Activated CD4-positive, CD25-positive, alpha-beta regulatory T cell treated with anti-CD3 and anti-CD28 coated beads, Interleukin-2, amount 50 U/mL, for 16 hours (primary cell): ENCODE measurements around the gene AKAP8.
A peak's percentile ranks its signal among the peaks of the same experiment; 100 is the strongest.
"Not testable (repeated sequence)": the region's sequence is repeated elsewhere in the genome, so short reads cannot be mapped to it uniquely, and the experiment has no call there.

Experiments
- DNase-seq: peaks from one replicate; pipeline ENCODE4 v3.0.0-alpha.2; 2020; ENCODE audit warnings: low read depth, low spot score

AKAP8 gene

DNA sequence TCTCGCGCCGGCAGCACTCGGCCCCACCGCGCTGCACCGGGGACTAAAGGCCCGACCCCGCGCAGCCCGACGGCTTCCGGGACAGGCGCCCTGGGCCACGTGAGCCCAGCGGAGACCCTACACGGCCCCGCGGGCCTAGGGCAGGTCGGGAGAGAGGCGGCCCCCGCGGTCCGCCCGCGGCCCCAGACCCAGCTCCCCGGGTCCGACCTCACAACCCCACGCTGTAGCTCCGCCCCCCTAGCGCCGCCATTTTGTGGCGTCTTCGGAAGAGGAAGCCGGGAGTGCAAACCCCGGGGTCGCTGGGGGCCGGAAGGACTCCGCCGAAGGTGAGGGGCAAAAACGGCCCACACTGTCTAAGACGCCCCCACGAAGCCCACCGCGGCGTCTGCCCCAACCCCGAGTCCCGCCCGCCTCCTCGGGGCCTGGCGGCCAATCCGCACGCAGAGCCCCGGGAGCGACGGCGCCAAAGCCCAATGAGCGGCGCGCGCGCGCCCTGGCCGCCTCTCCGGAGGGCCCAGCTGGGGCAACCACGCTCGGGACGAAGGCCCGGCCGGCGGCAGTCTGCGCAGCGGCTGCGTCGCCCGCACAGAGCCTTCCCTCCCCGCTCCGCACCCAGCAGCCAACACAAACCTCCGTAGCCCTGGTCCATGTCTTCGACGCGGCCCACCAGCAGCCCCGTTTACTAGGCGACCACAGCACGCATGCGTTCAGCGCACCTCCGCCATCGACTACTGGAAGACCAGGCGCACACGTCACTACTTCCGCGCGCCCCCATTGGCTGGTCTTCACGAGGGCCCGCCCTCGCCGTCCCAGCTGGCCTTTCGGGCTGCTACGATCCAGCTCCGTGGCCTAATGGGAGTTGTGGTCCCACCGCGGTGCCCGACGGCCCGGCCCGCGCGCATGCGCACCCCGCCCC is at the start of gene AKAP8:
TSS of gene AKAP8 (minus strand) at position 705 of the 916 bp plus-strand sequence. CDS start at position 649, 56 bp downstream.
- DNase-seq: peak; percentile 95

GRCh38 chr19:15427991-15428471 is 48.4 kb upstream of the AKAP8 start:
- no peak for DNase-seq

- DNase-seq: no peak
Observed at GRCh38 chr19:15427350-15427700, 47.7 kb upstream of the AKAP8 start.

DNA sequence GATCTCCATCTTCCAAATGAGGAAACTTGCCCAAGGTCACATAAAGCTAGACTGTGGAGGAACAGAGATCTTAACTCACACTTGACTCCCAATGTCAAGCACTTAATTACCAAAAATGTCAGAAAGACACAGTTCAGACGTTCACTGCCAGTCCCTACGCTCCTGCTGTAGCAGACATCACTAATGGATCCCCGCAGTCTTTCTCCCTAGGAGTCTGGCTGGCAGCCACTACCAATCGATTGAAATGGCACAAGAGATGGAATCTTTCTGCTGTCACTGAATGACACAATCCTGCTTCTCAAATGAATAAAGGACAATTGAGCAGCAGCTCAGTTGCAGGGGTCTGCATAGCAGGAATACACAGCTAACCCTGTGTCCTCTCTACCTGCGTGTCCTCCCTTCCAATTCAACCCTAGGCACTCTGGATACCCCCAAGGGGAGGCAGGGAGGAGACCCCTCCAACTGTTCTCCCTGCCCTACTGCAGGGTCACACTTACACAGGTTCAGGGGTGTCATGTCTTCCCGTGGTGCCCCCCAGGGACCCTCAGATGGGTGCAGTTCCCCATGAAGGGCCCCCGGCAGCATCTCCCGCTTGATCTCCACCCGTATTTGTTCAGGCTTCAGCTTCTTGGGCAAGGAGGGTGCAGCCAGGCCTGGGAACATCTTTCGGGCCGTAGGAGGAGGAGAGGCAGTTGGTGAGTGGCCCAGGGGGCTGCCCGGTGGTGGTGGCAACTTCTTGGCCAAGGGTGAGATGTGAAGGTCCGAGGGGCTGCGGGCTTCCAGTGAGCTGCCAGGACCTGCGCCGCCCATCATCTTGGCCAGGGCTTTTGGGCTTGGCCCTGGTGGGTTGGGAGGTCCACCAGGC is 47.1 kb upstream of the AKAP8 start:
- DNase-seq: no peak

- DNase-seq: no peak
Observed at GRCh38 chr19:15425321-15425950, 45.8 kb upstream of the AKAP8 start.

DNA sequence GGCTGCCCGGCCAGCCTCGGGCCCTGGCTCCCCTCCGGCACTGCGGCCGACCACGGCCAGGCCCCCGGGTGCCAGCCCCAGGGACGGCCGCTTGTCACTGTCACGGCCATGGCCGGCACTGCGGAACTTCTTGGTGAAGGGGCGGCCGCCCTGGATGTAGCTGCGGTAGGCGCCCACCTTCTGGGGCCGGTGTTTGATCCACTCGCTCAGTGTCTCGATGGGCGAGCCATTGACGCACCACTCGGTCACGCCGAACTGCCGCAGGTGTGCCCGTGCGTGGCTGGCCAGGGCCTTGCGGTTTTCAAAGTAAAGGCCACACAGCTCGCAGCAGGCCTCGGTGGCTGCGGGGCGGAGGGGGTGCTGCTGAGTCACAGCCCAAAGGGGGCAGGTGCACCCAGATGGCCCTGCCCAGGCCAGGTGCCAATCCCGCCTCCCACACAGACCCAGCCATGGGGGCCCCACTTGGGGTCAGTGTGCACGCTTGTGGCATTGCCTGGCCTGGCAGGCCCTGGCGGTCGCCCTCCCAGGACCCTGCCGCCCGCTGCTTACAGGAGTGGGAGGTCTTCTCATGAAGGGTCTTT is 45.2 kb upstream of the AKAP8 start:
- DNase-seq: no peak

DNA sequence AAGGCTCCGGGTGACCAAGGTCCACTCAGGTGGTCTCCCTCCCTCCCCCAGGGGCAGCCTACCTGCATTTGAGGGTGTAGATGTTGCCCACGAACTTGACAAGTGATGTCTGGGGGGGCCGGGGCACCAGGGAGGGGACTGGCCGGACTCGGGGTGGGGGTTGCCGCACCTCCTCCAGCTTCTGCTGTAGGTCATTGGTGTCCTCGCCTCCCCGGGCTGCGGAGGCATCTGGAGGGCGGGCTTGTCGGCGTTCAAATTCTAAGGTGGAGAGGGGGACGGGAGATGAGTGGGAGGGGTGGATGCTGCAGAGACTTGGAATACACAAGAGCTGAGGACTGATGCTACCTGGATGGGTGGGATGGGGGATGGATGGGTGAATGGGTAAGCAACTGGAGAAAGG is 44.5 kb upstream of the AKAP8 start:
- DNase-seq: no peak

- no peak for DNase-seq
Observed at GRCh38 chr19:15423130-15423529, 43.5 kb upstream of the AKAP8 start.

- no peak for DNase-seq
Observed at GRCh38 chr19:15422296-15423075, 42.9 kb upstream of the AKAP8 start.

GRCh38 chr19:15421721-15422260 is 42.2 kb upstream of the AKAP8 start:
- DNase-seq: no peak

GRCh38 chr19:15421136-15421695 is 41.6 kb upstream of the AKAP8 start:
- no peak for DNase-seq

- DNase-seq: no peak
Observed at GRCh38 chr19:15419413-15420025, 39.9 kb upstream of the AKAP8 start.

DNA sequence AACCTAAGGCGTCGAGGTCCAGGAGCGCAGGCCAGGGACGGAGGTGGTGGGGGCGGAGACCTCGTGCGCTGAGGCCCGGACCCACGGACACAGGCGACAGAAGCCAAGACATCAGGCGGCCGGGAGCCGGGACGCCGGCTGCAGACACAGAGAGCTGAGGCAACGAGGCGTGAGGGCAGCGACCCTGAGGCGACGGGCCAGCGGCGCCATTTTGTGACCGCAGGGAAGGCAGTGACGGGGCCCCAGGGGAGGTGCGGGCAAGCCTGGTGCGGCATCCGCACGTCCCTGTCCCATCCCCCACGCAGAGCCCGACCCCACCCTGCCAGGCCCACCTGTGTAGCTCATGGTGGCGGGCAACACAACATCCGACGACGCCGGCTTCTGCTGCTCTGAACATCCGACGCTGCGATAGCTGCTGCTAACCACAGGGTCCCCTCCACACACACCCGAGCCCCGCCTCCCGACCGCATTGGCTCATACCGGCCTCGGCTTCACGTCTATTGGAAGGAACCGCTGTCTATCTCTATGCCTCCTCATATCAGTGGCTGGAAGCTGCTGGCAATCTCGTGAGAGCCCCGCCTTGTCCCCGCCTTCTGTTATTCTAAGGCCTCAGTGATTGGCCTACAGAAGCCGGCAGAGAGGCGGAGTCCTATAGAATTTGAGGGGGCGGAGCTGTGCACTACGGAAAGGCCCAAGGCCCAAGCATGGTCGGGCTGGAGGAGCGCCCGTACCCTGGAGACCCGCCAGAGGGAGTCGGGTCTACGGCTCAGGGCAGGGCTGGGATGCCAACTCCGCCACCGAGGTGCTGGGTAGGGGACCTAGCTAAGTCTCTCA is 39.2 kb upstream of the AKAP8 start, which contains the start of gene AKAP8L:
TSS of gene AKAP8L (minus strand) at position 410 of the 834 bp plus-strand sequence. CDS start at position 345, 65 bp downstream.
- peak; percentile 95 for DNase-seq

GRCh38 chr19:15418231-15418578 is 38.6 kb upstream of the AKAP8 start:
- no peak for DNase-seq

DNA sequence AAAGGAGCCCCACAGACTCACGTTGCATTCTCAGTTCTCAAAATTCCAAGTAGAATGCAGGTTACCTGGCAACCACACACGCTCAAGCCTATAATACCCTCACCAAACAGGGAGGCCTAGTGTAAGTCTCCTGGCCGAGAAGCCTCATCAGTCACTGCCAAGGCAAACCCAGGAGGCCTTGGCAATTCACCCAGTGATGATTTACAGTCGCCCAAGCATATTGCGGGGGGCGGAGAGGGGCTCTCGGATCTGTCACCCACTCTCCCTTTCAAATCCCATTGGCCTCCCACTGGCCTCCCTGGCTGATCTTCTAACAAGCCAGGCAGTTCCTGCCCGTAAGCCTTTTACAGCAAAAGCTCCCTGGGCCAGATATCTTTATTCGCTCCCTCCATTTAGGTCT is 38.1 kb upstream of the AKAP8 start:
- DNase-seq: no peak

- no peak for DNase-seq
Observed at GRCh38 chr19:15412832-15413231, 33.2 kb upstream of the AKAP8 start.

GRCh38 chr19:15411351-15411750 is 31.8 kb upstream of the AKAP8 start:
- not testable (repeated sequence) for DNase-seq

DNA sequence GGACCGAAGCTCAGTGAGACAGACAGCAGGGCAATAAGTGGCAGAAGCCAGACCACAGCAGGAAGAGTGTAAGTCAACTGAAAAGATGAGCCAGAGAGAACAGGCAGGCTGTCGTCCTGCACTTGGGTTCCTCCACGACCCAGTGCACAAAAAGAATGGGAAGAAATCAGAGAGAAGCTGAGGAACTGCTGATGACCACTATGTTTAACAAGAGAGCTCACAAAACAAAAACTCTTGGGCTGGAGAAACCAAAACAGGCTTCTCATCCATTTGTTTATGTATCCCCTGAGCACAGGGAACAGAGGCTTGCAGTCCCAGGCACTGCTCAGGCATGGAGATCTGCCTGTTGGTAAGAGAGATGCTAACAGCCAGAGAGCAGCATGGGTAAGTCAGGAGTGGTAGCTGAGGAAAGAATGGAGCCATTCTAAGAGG is 25.2 kb upstream of the AKAP8 start:
- DNase-seq: no peak
